Measurements from ENCODE around the gene PLPPR1.

GRCh38 chr9:101132801-101133200, 104.3 kb downstream of the PLPPR1 start:
- TF ChIP-seq, protein P1, sequence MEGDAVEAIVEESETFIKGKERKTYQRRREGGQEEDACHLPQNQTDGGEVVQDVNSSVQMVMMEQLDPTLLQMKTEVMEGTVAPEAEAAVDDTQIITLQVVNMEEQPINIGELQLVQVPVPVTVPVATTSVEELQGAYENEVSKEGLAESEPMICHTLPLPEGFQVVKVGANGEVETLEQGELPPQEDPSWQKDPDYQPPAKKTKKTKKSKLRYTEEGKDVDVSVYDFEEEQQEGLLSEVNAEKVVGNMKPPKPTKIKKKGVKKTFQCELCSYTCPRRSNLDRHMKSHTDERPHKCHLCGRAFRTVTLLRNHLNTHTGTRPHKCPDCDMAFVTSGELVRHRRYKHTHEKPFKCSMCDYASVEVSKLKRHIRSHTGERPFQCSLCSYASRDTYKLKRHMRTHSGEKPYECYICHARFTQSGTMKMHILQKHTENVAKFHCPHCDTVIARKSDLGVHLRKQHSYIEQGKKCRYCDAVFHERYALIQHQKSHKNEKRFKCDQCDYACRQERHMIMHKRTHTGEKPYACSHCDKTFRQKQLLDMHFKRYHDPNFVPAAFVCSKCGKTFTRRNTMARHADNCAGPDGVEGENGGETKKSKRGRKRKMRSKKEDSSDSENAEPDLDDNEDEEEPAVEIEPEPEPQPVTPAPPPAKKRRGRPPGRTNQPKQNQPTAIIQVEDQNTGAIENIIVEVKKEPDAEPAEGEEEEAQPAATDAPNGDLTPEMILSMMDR (conservative IDR thresholded peaks at IDR 0.05; ENCODE audit: low read length): no peak
- TF ChIP-seq EZH2phosphoT487 (IDR thresholded peaks at IDR 0.05; ENCODE audit: borderline replicate concordance): no peak

Data from Loucy (cell line).